A673 (cell line): ENCODE results near the gene JHY. TPM values are rescaled to one million over a fixed set of nuclear protein-coding genes. Genes with fewer than 3 reads are reported as not detected.

Experiments
- BruUV-seq: library from RNA; stranded (reverse); fragments of 400-500 nt; replicated peaks from 2 replicates; lab custom pipeline; 2021; lab: Mats Ljungman, UMichigan
- CTCF ChIA-PET: fragments of 300-600 bp; sonication (Branson Sonifier 250); formaldehyde crosslinking; loops from one replicate; lab custom pipeline; 2022; ENCODE audit warnings: antibody characterized with exemption; lab: Charles Lee
- POLR2A ChIA-PET: fragments of 300-600 bp; sonication (Branson Sonifier 250); formaldehyde crosslinking; loops from one replicate; lab custom pipeline; 2022; ENCODE audit warnings: antibody characterized with exemption; ENCODE audit not compliant: low non-redundant PET; lab: Charles Lee
- DNase-seq: peaks from one replicate; pipeline ENCODE4 v3.0.0-alpha.2; 2015; ENCODE audit warnings: low spot score
- H3K27ac ChIP-seq: fragments of 200-600 bp; sonication (generic); 2 replicates; pipeline ENCODE4 v1.5.1; 2016; ENCODE audit warnings: mixed run types, low read depth, mild to moderate bottlenecking, mixed read lengths, antibody characterized with exemption, low read length; ENCODE audit not compliant: poor library complexity, severe bottlenecking
- H3K27me3 ChIP-seq: fragments of 200-600 bp; sonication (generic); replicated peaks from 2 replicates; pipeline ENCODE4 v1.6.1; 2017; ENCODE audit warnings: mixed run types, low read depth, mild to moderate bottlenecking, mixed read lengths, antibody characterized with exemption, low read length; ENCODE audit not compliant: insufficient read depth, poor library complexity
- H3K36me3 ChIP-seq: fragments of 200-600 bp; sonication (generic); 2 replicates; pipeline ENCODE4 v1.6.1; 2016; ENCODE audit warnings: mixed run types, mild to moderate bottlenecking, mixed read lengths, antibody characterized with exemption, low read length; ENCODE audit not compliant: insufficient read depth, poor library complexity, severe bottlenecking
- H3K4me1 ChIP-seq: fragments of 200-600 bp; sonication (generic); 2 replicates; pipeline ENCODE4 v1.6.1; 2017; ENCODE audit warnings: mixed run types, mild to moderate bottlenecking, mixed read lengths, antibody characterized with exemption, low read length; ENCODE audit not compliant: insufficient read depth, poor library complexity, severe bottlenecking
- H3K4me3 ChIP-seq: fragments of 200-600 bp; sonication (generic); 2 replicates; pipeline ENCODE4 v1.5.1; 2016; ENCODE audit warnings: low read depth, mixed run types, mild to moderate bottlenecking, mixed read lengths, low read length; ENCODE audit not compliant: poor library complexity, severe bottlenecking
- H3K9me3 ChIP-seq: fragments of 200-600 bp; sonication (generic); 2 replicates; pipeline ENCODE4 v1.6.1; 2016; ENCODE audit warnings: mixed run types, low read depth, mild to moderate bottlenecking, mixed read lengths, antibody characterized with exemption, low read length; ENCODE audit not compliant: poor library complexity, severe bottlenecking
- CTCF ChIP-seq: fragments of 300-800, 200-600 bp; sonication (generic); conservative IDR thresholded peaks from 2 replicates; pipeline ENCODE4 v1.5.1; 2017; ENCODE audit warnings: low read depth, mild to moderate bottlenecking, antibody characterized with exemption, low read length, moderate library complexity, mixed read lengths
- EZH2 ChIP-seq: fragments of 200-600 bp; sonication (generic); IDR thresholded peaks from 2 replicates; pipeline ENCODE4 v1.6.1; 2017; ENCODE audit warnings: borderline replicate concordance, low read depth, mild to moderate bottlenecking, mixed read lengths, antibody characterized with exemption, low read length; ENCODE audit not compliant: poor library complexity, severe bottlenecking
- intact Hi-C: fragments of 100-400 bp; cut with micrococcal nuclease; formaldehyde crosslinking; loops from one replicate; pipeline ENCODE4 v1.10.0; 2022; ENCODE audit not compliant: unreplicated experiment
- total RNA-seq: library from RNA; stranded (reverse); gene quantifications from 2 replicates; pipeline ENCODE4 v1.2.3, GENCODE V29; 2021

The JHY gene
- total RNA-seq, 1 experiment from 2014 or later: 4.4 TPM

DNA sequence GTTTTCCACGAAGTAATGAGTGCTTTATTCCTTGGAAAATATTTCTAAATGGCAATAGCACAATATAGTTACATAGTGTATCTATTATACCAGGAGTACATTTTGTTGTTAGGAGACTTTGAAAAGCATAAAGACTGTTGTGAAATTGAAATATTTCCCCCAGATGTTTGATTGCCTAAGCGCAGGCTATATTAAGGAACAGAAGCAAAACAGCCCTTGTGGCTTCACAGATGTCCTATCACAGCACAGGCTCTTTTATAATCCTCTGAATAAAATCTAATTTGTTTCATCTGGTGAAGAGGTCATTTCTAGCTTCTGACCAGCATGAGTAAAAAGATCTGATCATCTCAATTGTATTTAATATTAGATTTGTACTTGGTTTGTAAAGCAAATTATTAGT is 50.9 kb downstream of the JHY start:
- POLR2A ChIA-PET: no interaction called here
- Histone ChIP-seq H3K4me1 (no peaks in the 10 kb centered on the region), H3K9me3 (no peaks in the 10 kb centered on the region), H3K36me3 (no peaks in the 10 kb centered on the region), H3K27me3 (peaks cover 49% of the 10 kb centered on the region), H3K4me3 (no peak overlapping the region), H3K27ac (no peak overlapping the region)
- DNase-seq: no peak
- TF ChIP-seq EZH2 (no peak), CTCF (no peak)
- intact Hi-C loops: no loop called here
- CTCF ChIA-PET: interaction anchor here (0.5 kb wide), 1 partner anchor 26 kb away, joined by 3 read pairs; no protein-coding TSS in a partner anchor
- BruUV-seq: no TSS peak

DNA sequence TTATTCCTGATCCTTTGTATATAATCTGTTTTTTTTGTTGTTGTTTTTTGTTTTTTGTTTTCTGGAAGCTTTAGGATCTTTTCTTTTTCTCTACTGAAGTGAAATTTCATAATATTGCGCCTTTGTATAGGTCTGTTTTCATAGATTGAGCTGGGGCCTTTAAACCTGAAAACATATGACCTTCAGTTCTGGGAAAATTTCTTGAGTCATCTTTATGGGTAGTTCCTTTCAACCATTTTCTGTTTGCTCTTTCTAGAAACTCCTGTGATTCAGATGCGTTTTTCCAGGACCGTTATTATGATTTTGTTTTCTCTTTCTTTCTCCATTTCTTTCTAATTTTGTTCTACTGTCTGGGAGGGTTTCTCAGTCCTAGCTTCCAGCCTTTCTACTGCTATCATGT is 55.4 kb downstream of the JHY start:
- no peaks in the 10 kb centered on the region for H3K36me3 ChIP-seq
- intact Hi-C loops: no loop called here
- TF ChIP-seq EZH2 (no peak), CTCF (no peak)
- H3K4me3 ChIP-seq: no peak overlapping the region
- ChIA-PET POLR2A (no interaction called here), CTCF (no interaction called here)
- H3K4me1 ChIP-seq: no peaks in the 10 kb centered on the region
- no peaks in the 10 kb centered on the region for H3K9me3 ChIP-seq
- no peak for DNase-seq
- H3K27ac ChIP-seq: no peak overlapping the region
- H3K27me3 ChIP-seq: peaks cover 45% of the 10 kb centered on the region
- no TSS peak for BruUV-seq

- intact Hi-C loops: no loop called here
Observed at GRCh38 chr11:122938557-122938956, 56.0 kb downstream of the JHY start.

More at GRCh38 chr11:122938557-122938956, 56.0 kb downstream of the JHY start:
- DNase-seq: no peak
- TF ChIP-seq EZH2 (no peak), CTCF (no peak)
- Histone ChIP-seq H3K9me3 (no peaks in the 10 kb centered on the region), H3K27ac (no peak overlapping the region), H3K4me1 (no peaks in the 10 kb centered on the region), H3K36me3 (no peaks in the 10 kb centered on the region), H3K4me3 (no peak overlapping the region), H3K27me3 (peaks cover 40% of the 10 kb centered on the region)
- CTCF ChIA-PET: no interaction called here
- BruUV-seq: no TSS peak
- POLR2A ChIA-PET: no interaction called here
